AG09319 (cell line): ENCODE data around the gene CHMP2A.

Experiments used
- DNase-seq: peaks from one replicate; pipeline ENCODE4 v3.0.0-alpha.2; 2010; ENCODE audit warnings: low read depth; ENCODE audit errors: extremely low read depth
- TF ChIP-seq, protein P1 (sequence below): IDR thresholded peaks from 2 replicates; pipeline ENCODE4 v1.5.1; 2011; ENCODE audit warnings: low read depth, mild to moderate bottlenecking, inconsistent platforms, low read length, moderate library complexity

The CHMP2A gene

DNA sequence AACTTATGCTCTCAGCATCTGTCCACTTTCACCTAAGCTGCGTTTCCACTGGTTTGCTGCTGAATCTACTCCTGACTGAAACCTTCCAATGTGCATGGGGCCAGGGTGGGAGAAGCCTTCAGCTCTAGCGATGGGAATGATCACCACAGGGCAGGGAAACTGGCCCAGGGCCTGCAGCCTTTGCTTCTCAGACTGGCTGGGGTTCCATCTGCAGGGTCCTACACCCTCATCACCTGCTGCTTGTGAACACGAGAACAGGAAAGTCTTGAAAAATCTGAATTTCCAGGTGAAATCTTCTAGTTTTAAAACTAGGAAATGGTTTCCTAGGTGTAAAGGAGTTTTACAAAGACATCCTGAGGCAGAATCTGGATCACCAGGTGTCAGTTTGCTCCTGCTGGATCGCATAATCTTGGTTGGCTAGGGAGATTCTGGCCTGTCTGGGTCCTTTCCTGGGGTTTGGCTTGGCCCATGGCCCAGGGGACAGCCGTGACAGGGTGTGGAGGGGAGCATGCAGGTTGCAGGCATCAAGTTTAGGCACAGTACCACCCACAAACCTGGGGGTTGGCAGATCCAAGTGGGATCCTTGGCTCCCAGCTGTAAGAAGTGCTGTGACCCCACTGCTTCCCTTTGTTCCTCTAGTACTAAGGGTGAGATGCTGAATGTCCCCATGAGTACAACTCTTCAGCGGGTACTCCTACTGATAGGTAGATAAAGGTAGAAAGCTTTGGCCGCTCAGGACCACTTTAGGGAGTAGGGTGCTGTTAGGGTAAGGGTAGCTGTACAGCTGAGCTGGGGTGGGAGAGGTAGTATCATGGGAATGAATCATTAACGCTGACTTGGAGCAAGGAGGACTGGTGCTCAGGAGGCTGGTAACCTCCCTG lies 5.3 kb upstream of the CHMP2A start:
- TF ChIP-seq, protein P1, sequence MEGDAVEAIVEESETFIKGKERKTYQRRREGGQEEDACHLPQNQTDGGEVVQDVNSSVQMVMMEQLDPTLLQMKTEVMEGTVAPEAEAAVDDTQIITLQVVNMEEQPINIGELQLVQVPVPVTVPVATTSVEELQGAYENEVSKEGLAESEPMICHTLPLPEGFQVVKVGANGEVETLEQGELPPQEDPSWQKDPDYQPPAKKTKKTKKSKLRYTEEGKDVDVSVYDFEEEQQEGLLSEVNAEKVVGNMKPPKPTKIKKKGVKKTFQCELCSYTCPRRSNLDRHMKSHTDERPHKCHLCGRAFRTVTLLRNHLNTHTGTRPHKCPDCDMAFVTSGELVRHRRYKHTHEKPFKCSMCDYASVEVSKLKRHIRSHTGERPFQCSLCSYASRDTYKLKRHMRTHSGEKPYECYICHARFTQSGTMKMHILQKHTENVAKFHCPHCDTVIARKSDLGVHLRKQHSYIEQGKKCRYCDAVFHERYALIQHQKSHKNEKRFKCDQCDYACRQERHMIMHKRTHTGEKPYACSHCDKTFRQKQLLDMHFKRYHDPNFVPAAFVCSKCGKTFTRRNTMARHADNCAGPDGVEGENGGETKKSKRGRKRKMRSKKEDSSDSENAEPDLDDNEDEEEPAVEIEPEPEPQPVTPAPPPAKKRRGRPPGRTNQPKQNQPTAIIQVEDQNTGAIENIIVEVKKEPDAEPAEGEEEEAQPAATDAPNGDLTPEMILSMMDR, result no peak
- DNase-seq, result no peak

DNA sequence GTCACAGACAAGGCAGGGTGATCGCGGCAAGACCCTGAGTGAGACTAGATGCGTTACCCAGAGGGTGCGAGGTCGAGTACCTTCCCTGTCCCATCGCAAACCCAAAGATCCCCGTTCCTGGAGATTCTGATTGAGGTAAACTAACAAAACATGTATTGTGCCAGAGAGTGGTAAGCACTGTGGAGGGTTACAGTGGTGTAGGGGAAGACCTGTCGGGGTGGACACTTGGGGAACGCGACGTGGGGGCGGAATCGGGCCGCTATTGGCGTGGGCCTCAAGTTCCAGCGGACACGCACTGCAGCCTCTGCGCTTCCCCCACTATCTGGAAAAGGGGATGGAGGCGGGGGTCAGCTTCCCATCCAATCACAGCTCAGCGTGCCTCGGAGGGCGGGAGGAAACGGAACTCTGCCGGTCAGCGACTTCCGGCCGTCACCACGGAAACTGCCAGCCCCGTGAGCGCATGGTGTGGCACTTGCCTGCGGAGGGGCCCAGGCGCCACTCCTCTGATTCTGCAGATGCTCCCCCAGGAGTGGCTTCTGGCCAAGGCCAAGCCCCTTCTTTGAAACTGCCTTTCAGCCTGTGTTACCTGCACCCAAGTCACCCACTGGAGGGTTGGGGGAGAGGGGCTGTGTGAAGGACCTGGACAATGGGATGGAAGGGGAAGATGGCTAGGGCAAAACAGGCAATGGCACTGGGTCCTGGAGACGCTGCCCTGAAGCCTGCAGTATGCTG lies 4.5 kb upstream of the CHMP2A start:
- peak; percentile 82 for DNase-seq
- TF ChIP-seq, protein P1, result no peak

DNA sequence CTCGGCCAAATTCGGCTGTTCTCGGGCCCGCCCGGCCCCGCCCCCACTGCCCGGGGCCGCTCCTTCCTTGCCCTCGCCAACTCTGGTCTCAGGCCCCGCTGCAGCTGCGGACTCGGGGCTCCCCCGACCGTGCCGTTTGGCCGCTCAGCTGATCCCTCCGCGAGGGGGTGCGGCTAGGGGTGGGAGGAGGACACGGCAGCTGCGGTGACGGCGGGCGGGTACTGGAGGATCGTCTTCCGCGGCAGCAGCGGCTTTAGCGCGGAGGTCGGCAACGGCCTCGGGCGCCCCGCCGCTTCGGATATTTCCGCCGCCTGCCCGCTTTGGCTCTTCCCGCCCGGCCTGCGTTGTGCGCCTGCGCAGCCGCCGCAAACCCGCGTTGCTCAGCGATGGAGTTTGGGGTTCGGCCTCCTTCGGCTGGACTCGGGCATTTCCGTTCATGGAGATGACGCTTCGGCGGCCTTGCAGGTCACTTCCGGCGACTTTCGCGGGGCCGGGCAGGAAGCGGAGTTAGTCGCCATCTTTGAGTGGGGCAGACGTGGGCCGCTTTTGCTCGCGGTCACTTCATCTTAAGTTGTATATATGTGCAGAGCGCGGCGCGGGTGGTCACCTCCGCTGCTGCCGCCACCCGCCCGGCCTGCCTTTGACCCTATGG lies 3.8 kb upstream of the CHMP2A start:
- TF ChIP-seq, protein P1, result no peak
- DNase-seq, result peak; percentile 97

DNA sequence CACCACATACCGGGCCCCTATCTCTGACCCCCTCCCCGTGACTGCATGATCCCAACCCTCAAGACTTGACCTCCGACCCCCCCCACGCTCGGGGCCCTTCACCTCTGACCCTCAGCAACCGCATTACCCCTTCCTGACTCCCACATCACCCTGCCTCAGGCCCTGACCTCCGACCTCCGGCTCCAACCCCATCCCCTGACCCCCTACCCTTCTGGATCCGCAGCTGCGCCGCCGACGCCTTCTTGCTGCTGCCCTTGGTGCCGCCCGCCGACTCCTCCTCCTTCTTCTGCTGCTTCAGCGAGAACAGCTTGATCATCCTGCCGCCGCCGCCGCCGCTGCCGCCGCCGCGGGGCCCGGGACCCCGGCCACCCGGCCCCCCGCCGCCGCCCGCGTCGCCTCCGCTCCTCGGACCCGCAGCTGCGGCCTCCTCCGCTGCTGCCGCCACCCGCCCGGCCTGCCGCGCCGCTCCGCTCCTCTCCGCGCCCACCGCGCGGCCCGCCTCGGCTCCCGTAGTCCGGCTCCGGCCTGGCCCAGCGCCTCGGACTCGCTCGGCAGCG lies 3.2 kb upstream of the CHMP2A start, which contains the start of gene UBE2M:
Gene UBE2M (minus strand): TSS at position 546 of the 557 bp plus-strand sequence. CDS start 230 bp downstream, at position 316.
- TF ChIP-seq, protein P1, result no peak
- DNase-seq, result no peak

DNA sequence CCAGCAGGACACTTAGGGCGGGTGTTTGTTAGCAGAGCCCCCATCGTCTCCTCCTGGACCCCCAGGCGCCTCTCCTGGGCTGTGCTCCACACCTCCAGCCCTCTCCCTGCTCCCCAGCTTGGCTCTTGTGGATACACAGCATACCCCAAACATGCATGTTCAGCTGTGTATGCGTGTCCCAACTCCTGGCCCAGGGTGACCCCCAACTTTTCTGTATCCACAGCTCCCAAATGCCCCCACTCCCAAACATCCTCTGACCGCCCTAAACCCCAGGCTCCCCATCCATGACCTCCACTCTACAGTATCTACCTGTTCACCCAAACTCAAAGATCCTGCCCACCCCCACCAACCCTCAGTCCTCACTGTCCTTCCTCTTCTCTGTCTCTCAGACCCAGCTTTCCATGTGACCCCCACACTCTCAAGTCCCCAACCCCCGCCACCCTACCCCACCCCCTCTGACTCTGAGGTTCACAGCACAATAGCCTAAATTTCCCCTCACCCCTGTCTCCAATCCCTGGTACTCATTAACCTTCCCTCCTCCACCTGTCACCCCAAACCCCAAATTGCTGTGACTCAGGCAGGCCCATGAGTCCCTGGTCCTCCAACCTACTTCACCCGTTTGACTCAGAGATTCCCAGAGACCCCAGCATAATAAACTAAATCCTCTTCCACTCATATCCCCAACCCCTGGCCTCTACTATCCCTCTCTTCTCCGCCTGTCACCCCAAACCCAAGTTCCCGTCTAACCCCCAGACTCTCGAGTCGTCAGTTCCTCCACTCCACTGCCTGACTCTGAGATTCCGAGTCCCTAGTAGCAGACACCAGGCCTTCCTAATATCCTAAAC lies 2.5 kb upstream of the CHMP2A start:
- TF ChIP-seq, protein P1, result no peak
- DNase-seq, result no peak

DNA sequence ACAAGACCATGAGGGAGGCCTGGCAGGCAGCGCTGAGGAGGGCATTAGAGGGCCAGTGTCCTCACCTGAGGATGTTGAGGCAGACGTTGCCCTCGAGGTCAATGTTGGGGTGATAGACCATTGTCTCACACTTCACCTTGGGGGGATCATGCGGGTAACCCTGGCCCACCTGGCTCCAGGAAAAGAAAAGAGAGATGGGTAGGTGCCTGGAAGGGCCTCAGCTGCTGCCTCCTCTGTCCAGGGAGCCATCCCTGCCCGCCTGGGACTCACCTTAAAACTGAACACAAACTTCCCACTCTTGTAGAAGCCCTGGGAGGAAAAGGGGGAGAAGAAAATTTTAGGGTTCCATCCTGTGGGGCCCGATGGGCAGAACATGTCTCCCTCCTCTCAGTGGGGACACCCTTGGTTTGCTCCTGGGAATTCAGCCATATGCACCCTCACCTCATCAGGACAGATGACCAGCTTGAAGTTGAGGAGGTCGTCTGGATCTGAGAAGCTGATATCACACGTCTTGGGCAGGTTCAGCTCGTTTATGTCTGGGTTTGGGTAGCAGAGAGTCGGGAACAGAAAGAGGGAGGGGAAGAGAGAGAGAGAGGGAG lies 1.8 kb upstream of the CHMP2A start:
- TF ChIP-seq, protein P1, result no peak
- no peak for DNase-seq
